HCT116 (cell line): ENCODE data around the gene SH3BP4. TPM values are rescaled to one million over a fixed set of nuclear protein-coding genes. Genes with fewer than 3 reads are reported as not detected.

Experiments
- ATAC-seq: fragments of 200-7000 bp; cut with Tn5 transposase; 2 replicates; pipeline ENCODE4 v1.9.1; 2020; ENCODE audit warnings: mild to moderate bottlenecking, moderate library complexity
- BruUV-seq: library from RNA; stranded (reverse); fragments of 400-500 nt; replicated peaks from 2 replicates; lab custom pipeline; 2021; lab: Mats Ljungman, UMichigan
- CTCF ChIA-PET: fragments of 300-600 bp; sonication (Branson Sonifier 250); formaldehyde crosslinking; loops from one replicate; lab custom pipeline; 2021; ENCODE audit warnings: antibody characterized with exemption; lab: Charles Lee
- POLR2A ChIA-PET: fragments of 300-600, 350-600 bp; sonication (Branson Sonifier 250); formaldehyde crosslinking; loops from one replicate; lab custom pipeline; 2021; ENCODE audit warnings: antibody characterized with exemption; lab: Charles Lee
- RAD21 ChIA-PET, 2 experiments: fragments of 300-600 bp; sonication (Branson Sonifier 250); formaldehyde crosslinking; loops; one replicate each; lab custom pipeline; 2023; ENCODE audit warnings: low total read pairs in 2 of 2; ENCODE audit not compliant: uncharacterized antibody in 2 of 2, unreplicated experiment in 2 of 2, low non-redundant PET in 1 of 2; lab: Charles Lee
- DNase-seq: peaks from one replicate; pipeline ENCODE4 v3.0.0-alpha.2; 2010; ENCODE audit warnings: low read depth, low spot score
- H2AFZ ChIP-seq: fragments of 200-600 bp; shearing (Covaris generic), sonication (generic); 2 replicates; pipeline ENCODE4 v1.6.1; 2017; ENCODE audit warnings: low read depth, mixed run types, mixed read lengths, antibody characterized with exemption, low read length; ENCODE audit not compliant: poor library complexity, severe bottlenecking
- H3K27ac ChIP-seq: 2 replicates; pipeline ENCODE4 v1.5.1; 2012; ENCODE audit warnings: low read depth, low read length
- H3K27me3 ChIP-seq: fragments of 200-600 bp; sonication (generic); 2 replicates; pipeline ENCODE4 v1.6.1; 2016; ENCODE audit warnings: mixed run types, low read length, mixed read lengths; ENCODE audit not compliant: insufficient read depth
- H3K36me3 ChIP-seq, 2 experiments: fragments of 200-500 bp in 1 of 2; fragments of 200-600 bp in 1 of 2; sonication (Bioruptor generic) in 1 of 2; sonication (generic) in 1 of 2; 2 replicates each; pipeline versions ENCODE4 v1.5.1 to v1.6.1; 2014 to 2016; ENCODE audit warnings: low read length in 2 of 2, inconsistent platforms in 1 of 2, mixed read lengths in 1 of 2, mixed run types in 1 of 2; ENCODE audit not compliant: insufficient read depth in 2 of 2, control insufficient read depth in 1 of 2
- H3K4me1 ChIP-seq, 2 experiments: fragments of 200-600 bp in 1 of 2; sonication (generic) in 1 of 2; 2 replicates each; pipeline versions ENCODE4 v1.5.1 to v1.6.1; 2012 to 2017; ENCODE audit warnings: low read length in 2 of 2, inconsistent platforms in 1 of 2, mild to moderate bottlenecking in 1 of 2, mixed read lengths in 1 of 2, mixed run types in 1 of 2, moderate library complexity in 1 of 2; ENCODE audit not compliant: insufficient read depth in 2 of 2, control insufficient read depth in 1 of 2
- H3K4me2 ChIP-seq: fragments of 200-600 bp; sonication (generic); 2 replicates; pipeline ENCODE4 v1.6.1; 2017; ENCODE audit warnings: mixed run types, low read length, mixed read lengths
- H3K4me3 ChIP-seq, 2 experiments: fragments of 200-600 bp in 1 of 2; sonication (generic) in 1 of 2; replicated peaks in 1 of 2; 2 replicates each; pipeline ENCODE4 v1.5.1; 2011 to 2016; ENCODE audit warnings: low read length in 2 of 2, control low read depth in 1 of 2, low read depth in 1 of 2, mild to moderate bottlenecking in 1 of 2, mixed read lengths in 1 of 2, mixed run types in 1 of 2
- H3K79me2 ChIP-seq: fragments of 200-600 bp; sonication (generic); 2 replicates; pipeline ENCODE4 v1.6.1; 2017; ENCODE audit warnings: mild to moderate bottlenecking, mixed run types, low read length, moderate library complexity, mixed read lengths; ENCODE audit not compliant: insufficient read depth
- H3K9ac ChIP-seq: fragments of 200-600 bp; sonication (generic); 2 replicates; pipeline ENCODE4 v1.6.1; 2016; ENCODE audit warnings: low read length, mixed read lengths
- H3K9me2 ChIP-seq: fragments of 200-600 bp; sonication (generic), shearing (Covaris generic); 2 replicates; pipeline ENCODE4 v1.6.1; 2017; ENCODE audit warnings: mixed run types, mild to moderate bottlenecking, moderate library complexity; ENCODE audit not compliant: insufficient read depth
- H3K9me3 ChIP-seq, 2 experiments: fragments of 200-500 bp in 1 of 2; fragments of 200-600 bp in 1 of 2; sonication (Bioruptor generic) in 1 of 2; sonication (generic) in 1 of 2; 2 replicates each; pipeline ENCODE4 v1.6.1; 2014 to 2017; ENCODE audit warnings: low read length in 2 of 2, mixed read lengths in 2 of 2, inconsistent platforms in 1 of 2, low read depth in 1 of 2, mild to moderate bottlenecking in 1 of 2, mixed run types in 1 of 2, moderate library complexity in 1 of 2; ENCODE audit not compliant: control insufficient read depth in 1 of 2, insufficient read depth in 1 of 2
- H4K20me1 ChIP-seq: fragments of 200-600 bp; sonication (generic), shearing (Covaris generic); 2 replicates; pipeline ENCODE4 v1.6.1; 2017; ENCODE audit warnings: mixed run types, mild to moderate bottlenecking, moderate library complexity; ENCODE audit not compliant: insufficient read depth
- CBX3 ChIP-seq: IDR thresholded peaks from 2 replicates; pipeline ENCODE4 v1.6.1; 2012; ENCODE audit warnings: low read depth
- CEBPB ChIP-seq: IDR thresholded peaks from 2 replicates; pipeline ENCODE4 v1.6.1; 2012; ENCODE audit warnings: low read depth
- EGR1 ChIP-seq: IDR thresholded peaks from 2 replicates; pipeline ENCODE4 v1.6.1; 2012; ENCODE audit warnings: low read depth
- ELF1 ChIP-seq: IDR thresholded peaks from 2 replicates; pipeline ENCODE4 v1.6.1; 2012; ENCODE audit warnings: low read depth, borderline replicate concordance
- EZH2phosphoT487 ChIP-seq: fragments of 200-600 bp; IDR thresholded peaks from 2 replicates; pipeline ENCODE4 v1.6.1; 2018; ENCODE audit warnings: antibody characterized with exemption, borderline replicate concordance
- FOSL1 ChIP-seq: IDR thresholded peaks from 2 replicates; pipeline ENCODE4 v1.6.1; 2012; ENCODE audit warnings: low read depth
- JUND ChIP-seq: IDR thresholded peaks from 2 replicates; pipeline ENCODE4 v1.6.1; 2012
- POLR2A ChIP-seq: IDR thresholded peaks from 2 replicates; pipeline ENCODE4 v1.7.0; 2011; ENCODE audit warnings: borderline replicate concordance; ENCODE audit not compliant: insufficient read depth, insufficient read length; ENCODE audit errors: extremely low read depth
- RAD21 ChIP-seq: IDR thresholded peaks from 2 replicates; pipeline ENCODE4 v1.6.1; 2012; ENCODE audit warnings: low read depth, mild to moderate bottlenecking
- REST ChIP-seq: IDR thresholded peaks from 2 replicates; pipeline ENCODE4 v1.6.1; 2012; ENCODE audit warnings: low read depth
- SIN3A ChIP-seq: IDR thresholded peaks from 2 replicates; pipeline ENCODE4 v1.6.1; 2012; ENCODE audit warnings: low read depth
- SP1 ChIP-seq: IDR thresholded peaks from 2 replicates; pipeline ENCODE4 v1.6.1; 2012; ENCODE audit warnings: low read depth
- SRF ChIP-seq: IDR thresholded peaks from 2 replicates; pipeline ENCODE4 v1.6.1; 2012; ENCODE audit warnings: low read depth
- TCF7L2 ChIP-seq: IDR thresholded peaks from 2 replicates; pipeline ENCODE4 v1.7.0; 2011; ENCODE audit warnings: borderline replicate concordance, inconsistent platforms; ENCODE audit not compliant: insufficient read depth, insufficient read length; ENCODE audit errors: extremely low read depth
- ZFX ChIP-seq: fragments of 450-650 bp; IDR thresholded peaks from 2 replicates; pipeline ENCODE4 v1.6.1; 2017
- intact Hi-C: fragments of 100-400 bp; cut with micrococcal nuclease; formaldehyde crosslinking; loops from 2 replicates; pipeline ENCODE4 v1.10.0; 2022
- total RNA-seq: library from RNA; stranded (reverse); gene quantifications from one replicate; pipeline ENCODE4 v1.2.1, GENCODE V29; 2021; ENCODE audit not compliant: unreplicated experiment
- TF ChIP-seq, protein P1 (sequence below): IDR thresholded peaks from 2 replicates; pipeline ENCODE4 v1.6.1; 2012
- TF ChIP-seq, protein P2 (sequence below): IDR thresholded peaks from 2 replicates; pipeline ENCODE4 v1.6.1; 2012
- TF ChIP-seq, protein P3 (sequence below), 3 experiments: fragments of 200-600 bp in 1 of 3; sonication (generic) in 1 of 3; IDR thresholded peaks in 2 of 3; conservative IDR thresholded peaks in 1 of 3; 2 replicates each; pipeline ENCODE4 v1.5.1; 2012 to 2017; ENCODE audit warnings: low read depth in 2 of 3, low read length in 2 of 3, antibody characterized with exemption in 1 of 3, borderline replicate concordance in 1 of 3, control low read depth in 1 of 3, mild to moderate bottlenecking in 1 of 3, mixed read lengths in 1 of 3, mixed run types in 1 of 3, moderate library complexity in 1 of 3; ENCODE audit not compliant: insufficient read depth in 1 of 3

Gene SH3BP4
- total RNA-seq, 1 experiment from 2014 or later = 32.9 TPM

GRCh38 chr2:234939576-234939975 lies 12.2 kb upstream of the SH3BP4 start:
- no TSS peak for BruUV-seq
- H3K4me3 ChIP-seq = no peak overlapping the region
- RAD21 ChIA-PET = no interaction called here
- DNase-seq = no peak
- H4K20me1 ChIP-seq = no peaks in the 10 kb centered on the region
- H2AFZ ChIP-seq = no peak overlapping the region
- H3K4me2 ChIP-seq = no peak overlapping the region
- POLR2A ChIA-PET = no interaction called here
- CTCF ChIA-PET = no interaction called here
- H3K9me2 ChIP-seq = no peaks in the 10 kb centered on the region
- intact Hi-C loops = no loop called here
- no peak overlapping the region for H3K27ac ChIP-seq
- H3K4me1 ChIP-seq = no peaks in the 10 kb centered on the region
- TF ChIP-seq SRF (no peak), JUND (no peak), CBX3 (no peak), EZH2phosphoT487 (no peak), POLR2A (no peak), SP1 (no peak), TCF7L2 (no peak), CEBPB (no peak), EGR1 (no peak), ELF1 (no peak), FOSL1 (no peak), SIN3A (no peak), RAD21 (no peak), ZFX (no peak), REST (no peak)
- TF ChIP-seq, protein P1, sequence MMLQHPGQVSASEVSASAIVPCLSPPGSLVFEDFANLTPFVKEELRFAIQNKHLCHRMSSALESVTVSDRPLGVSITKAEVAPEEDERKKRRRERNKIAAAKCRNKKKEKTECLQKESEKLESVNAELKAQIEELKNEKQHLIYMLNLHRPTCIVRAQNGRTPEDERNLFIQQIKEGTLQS = no peak
- TF ChIP-seq, protein P2, sequence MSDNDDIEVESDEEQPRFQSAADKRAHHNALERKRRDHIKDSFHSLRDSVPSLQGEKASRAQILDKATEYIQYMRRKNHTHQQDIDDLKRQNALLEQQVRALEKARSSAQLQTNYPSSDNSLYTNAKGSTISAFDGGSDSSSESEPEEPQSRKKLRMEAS = no peak
- TF ChIP-seq, protein P3, sequence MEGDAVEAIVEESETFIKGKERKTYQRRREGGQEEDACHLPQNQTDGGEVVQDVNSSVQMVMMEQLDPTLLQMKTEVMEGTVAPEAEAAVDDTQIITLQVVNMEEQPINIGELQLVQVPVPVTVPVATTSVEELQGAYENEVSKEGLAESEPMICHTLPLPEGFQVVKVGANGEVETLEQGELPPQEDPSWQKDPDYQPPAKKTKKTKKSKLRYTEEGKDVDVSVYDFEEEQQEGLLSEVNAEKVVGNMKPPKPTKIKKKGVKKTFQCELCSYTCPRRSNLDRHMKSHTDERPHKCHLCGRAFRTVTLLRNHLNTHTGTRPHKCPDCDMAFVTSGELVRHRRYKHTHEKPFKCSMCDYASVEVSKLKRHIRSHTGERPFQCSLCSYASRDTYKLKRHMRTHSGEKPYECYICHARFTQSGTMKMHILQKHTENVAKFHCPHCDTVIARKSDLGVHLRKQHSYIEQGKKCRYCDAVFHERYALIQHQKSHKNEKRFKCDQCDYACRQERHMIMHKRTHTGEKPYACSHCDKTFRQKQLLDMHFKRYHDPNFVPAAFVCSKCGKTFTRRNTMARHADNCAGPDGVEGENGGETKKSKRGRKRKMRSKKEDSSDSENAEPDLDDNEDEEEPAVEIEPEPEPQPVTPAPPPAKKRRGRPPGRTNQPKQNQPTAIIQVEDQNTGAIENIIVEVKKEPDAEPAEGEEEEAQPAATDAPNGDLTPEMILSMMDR (IDR thresholded peaks at IDR 0.05 in 2 of 3, conservative IDR thresholded peaks at IDR 0.05 in 1 of 3; ENCODE audit: borderline replicate concordance in 1 of 3, insufficient read depth in 1 of 3, low read depth in 2 of 3, low read length in 2 of 3) = no peak
- no peaks in the 10 kb centered on the region for H3K79me2 ChIP-seq
- no peak overlapping the region for H3K9ac ChIP-seq
- H3K36me3 ChIP-seq = no peaks in the 10 kb centered on the region
- ATAC-seq = no peak
- H3K9me3 ChIP-seq = no peaks in the 10 kb centered on the region
- no peaks in the 10 kb centered on the region for H3K27me3 ChIP-seq
